Measurements from ENCODE around the gene WDR33.

The WDR33 gene

DNA sequence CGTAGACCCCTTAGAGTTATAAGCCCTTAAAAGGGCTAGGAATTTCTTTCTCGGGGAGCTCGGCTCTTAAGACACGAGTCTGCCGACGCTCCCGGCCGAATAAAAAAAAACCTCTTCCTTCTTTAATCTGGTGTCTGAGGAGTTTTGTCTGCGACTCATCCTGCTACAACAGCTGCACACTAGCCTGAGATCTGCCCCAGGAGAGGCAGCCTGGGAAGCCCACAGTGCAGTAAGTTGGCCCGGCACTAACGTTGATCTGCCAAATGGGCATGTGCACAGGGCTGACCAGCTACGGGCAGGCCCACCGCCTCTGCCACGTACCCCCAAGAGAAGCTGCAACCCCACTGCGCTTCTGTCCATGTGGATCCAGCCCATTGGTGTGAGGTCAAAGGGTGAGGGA is 127.2 kb downstream of the WDR33 start:
- no peaks in the 10 kb centered on the region for H3K27me3 ChIP-seq (ENCODE audit: low read depth, low read length)
- peaks cover 3% of the 10 kb centered on the region for H3K36me3 ChIP-seq (replicated peaks; ENCODE audit: low read depth, low read length)
- no peak overlapping the region for H3K4me2 ChIP-seq (ENCODE audit: low read length)
- no peaks in the 10 kb centered on the region for H3K4me1 ChIP-seq (ENCODE audit: low read length)
- no peak overlapping the region for H3K9ac ChIP-seq (ENCODE audit: low read length)
- H3K9me3 ChIP-seq (ENCODE audit: insufficient read depth, low read length), result 0 out of 2 replicates have a peak, but pooled peaks cover 3% of the 10 kb centered on the region
- H2AFZ ChIP-seq (ENCODE audit: low read depth, low read length), result no peak overlapping the region
- H3K27ac ChIP-seq (ENCODE audit: low read length), result no peak overlapping the region
- H3K4me3 ChIP-seq (ENCODE audit: low read length), result no peak overlapping the region
- H3K79me2 ChIP-seq (ENCODE audit: low read length), result no peaks in the 10 kb centered on the region
- H4K20me1 ChIP-seq (ENCODE audit: insufficient read depth, low read length), result no peaks in the 10 kb centered on the region
- TF ChIP-seq EZH2phosphoT487 (IDR thresholded peaks at IDR 0.05; ENCODE audit: low read depth), result no peak
- TF ChIP-seq, protein P1, sequence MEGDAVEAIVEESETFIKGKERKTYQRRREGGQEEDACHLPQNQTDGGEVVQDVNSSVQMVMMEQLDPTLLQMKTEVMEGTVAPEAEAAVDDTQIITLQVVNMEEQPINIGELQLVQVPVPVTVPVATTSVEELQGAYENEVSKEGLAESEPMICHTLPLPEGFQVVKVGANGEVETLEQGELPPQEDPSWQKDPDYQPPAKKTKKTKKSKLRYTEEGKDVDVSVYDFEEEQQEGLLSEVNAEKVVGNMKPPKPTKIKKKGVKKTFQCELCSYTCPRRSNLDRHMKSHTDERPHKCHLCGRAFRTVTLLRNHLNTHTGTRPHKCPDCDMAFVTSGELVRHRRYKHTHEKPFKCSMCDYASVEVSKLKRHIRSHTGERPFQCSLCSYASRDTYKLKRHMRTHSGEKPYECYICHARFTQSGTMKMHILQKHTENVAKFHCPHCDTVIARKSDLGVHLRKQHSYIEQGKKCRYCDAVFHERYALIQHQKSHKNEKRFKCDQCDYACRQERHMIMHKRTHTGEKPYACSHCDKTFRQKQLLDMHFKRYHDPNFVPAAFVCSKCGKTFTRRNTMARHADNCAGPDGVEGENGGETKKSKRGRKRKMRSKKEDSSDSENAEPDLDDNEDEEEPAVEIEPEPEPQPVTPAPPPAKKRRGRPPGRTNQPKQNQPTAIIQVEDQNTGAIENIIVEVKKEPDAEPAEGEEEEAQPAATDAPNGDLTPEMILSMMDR (IDR thresholded peaks at IDR 0.05; ENCODE audit: low read depth, low read length), result no peak

DNA sequence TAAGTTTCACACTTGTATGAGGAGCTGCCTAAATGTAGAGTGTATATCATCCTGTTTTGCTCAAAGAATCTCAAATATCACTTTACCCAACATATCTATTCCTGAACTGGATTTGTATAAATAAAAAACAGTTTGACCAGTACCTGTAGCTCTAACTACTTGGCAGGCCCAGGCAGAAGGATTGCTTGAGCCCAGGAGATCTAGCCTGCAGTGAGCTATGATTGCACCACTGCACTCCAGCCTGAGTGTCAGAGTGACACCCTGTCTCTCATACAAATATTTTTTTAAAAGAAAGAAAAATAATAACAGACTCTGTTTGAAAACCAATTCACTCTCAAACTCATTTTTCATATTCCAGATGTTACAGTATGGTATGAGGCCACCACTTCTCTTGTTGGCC is 127.9 kb downstream of the WDR33 start:
- Histone ChIP-seq H2AFZ (ENCODE audit: low read depth, low read length) (no peak overlapping the region), H3K4me2 (ENCODE audit: low read length) (no peak overlapping the region), H3K9ac (ENCODE audit: low read length) (no peak overlapping the region), H4K20me1 (ENCODE audit: insufficient read depth, low read length) (no peaks in the 10 kb centered on the region), H3K27me3 (ENCODE audit: low read depth, low read length) (no peaks in the 10 kb centered on the region), H3K79me2 (ENCODE audit: low read length) (no peaks in the 10 kb centered on the region), H3K4me3 (ENCODE audit: low read length) (no peak overlapping the region), H3K9me3 (ENCODE audit: insufficient read depth, low read length) (no peaks in the 10 kb centered on the region), H3K36me3 (replicated peaks; ENCODE audit: low read depth, low read length) (peaks cover 2% of the 10 kb centered on the region), H3K4me1 (ENCODE audit: low read length) (no peaks in the 10 kb centered on the region), H3K27ac (ENCODE audit: low read length) (no peak overlapping the region)
- no peak for TF ChIP-seq EZH2phosphoT487 (IDR thresholded peaks at IDR 0.05; ENCODE audit: low read depth)
- TF ChIP-seq, protein P1 (IDR thresholded peaks at IDR 0.05; ENCODE audit: low read depth, low read length), result no peak

DNA sequence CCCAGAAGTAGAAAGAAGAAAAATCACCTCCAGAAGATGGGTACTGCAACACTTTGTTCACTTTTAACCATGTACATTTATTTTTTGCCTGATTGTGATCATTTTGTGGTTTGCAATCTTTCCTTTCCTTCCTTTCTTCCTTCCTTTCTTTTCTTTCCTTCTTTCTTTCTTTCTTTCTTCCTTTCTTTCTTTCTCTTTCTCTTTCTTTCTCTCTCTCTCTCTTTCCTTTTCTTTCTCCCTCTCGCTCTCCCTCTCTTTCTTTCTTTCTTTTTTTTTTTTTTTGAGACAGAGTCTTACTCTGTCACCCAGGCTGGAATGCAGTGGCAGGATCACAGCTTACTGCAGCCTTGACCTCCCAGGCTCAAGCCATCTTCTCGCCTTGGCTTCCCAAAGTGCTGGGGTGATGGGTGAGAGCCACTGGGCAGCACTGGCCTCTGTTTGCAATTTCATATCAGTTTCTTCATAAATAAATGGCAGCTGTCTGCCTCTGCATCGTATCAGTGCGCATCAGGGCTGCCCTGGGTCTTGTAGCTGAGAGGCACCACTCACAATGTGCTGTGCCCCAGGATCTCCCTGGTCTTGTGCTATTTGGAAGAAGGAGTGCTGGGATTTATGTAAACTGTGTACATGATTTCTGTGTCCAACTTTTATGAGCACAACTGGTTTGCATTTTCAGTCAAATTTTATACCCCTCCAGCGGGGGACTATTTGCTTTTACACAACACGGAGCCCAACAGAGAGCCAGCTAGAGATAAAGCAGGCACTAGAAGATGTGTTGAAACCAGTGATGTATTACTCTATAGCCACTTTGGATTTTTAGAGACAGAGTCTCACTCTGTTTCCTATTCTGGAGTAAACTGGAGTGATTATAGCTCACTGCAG is 128.8 kb downstream of the WDR33 start:
- TF ChIP-seq, protein P1 (IDR thresholded peaks at IDR 0.05; ENCODE audit: low read depth, low read length), result no peak
- TF ChIP-seq EZH2phosphoT487 (IDR thresholded peaks at IDR 0.05; ENCODE audit: low read depth), result no peak
- Histone ChIP-seq H3K4me3 (ENCODE audit: low read length) (no peak overlapping the region), H3K27ac (ENCODE audit: low read length) (no peak overlapping the region), H3K36me3 (replicated peaks; ENCODE audit: low read depth, low read length) (no peaks in the 10 kb centered on the region), H4K20me1 (ENCODE audit: insufficient read depth, low read length) (no peaks in the 10 kb centered on the region), H3K4me1 (ENCODE audit: low read length) (no peaks in the 10 kb centered on the region), H3K27me3 (ENCODE audit: low read depth, low read length) (no peaks in the 10 kb centered on the region), H3K79me2 (ENCODE audit: low read length) (no peaks in the 10 kb centered on the region), H3K9me3 (ENCODE audit: insufficient read depth, low read length) (no peaks in the 10 kb centered on the region), H3K4me2 (ENCODE audit: low read length) (no peak overlapping the region), H2AFZ (ENCODE audit: low read depth, low read length) (no peak overlapping the region), H3K9ac (ENCODE audit: low read length) (no peak overlapping the region)

DNA sequence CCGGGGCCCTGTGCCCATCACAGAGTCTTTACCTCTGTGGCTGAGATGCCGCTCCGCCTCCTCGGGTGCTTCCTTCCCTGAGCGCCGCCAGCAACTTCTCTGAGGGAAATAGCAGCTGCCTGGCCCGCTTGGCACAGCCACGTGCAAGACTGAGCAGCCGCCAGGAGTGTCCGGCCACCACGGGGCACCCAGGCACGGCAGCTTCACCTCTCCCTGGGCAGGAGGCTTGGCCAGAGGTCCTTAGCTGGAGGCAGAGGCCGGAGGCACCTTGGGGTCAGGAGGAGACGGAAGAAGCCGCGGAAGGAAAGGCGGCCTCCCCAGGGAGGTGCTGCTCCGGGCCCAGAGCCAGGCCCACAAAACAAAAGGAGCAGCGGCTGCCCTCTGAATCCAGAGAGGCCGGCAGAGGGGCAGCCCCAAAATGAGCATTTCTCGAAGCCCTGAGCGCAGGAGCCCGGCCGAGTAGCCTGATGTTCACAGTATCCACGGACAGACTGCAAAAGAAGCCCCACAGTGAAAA is 129.6 kb downstream of the WDR33 start:
- Histone ChIP-seq H3K4me3 (ENCODE audit: low read length) (no peak overlapping the region), H3K79me2 (ENCODE audit: low read length) (no peaks in the 10 kb centered on the region), H3K4me1 (ENCODE audit: low read length) (no peaks in the 10 kb centered on the region), H4K20me1 (ENCODE audit: insufficient read depth, low read length) (no peaks in the 10 kb centered on the region), H3K4me2 (ENCODE audit: low read length) (no peak overlapping the region), H3K9ac (ENCODE audit: low read length) (no peak overlapping the region), H3K9me3 (ENCODE audit: insufficient read depth, low read length) (no peaks in the 10 kb centered on the region), H3K27me3 (ENCODE audit: low read depth, low read length) (no peaks in the 10 kb centered on the region; the same call in 1 of the 2 replicates), H2AFZ (ENCODE audit: low read depth, low read length) (no peak overlapping the region), H3K36me3 (replicated peaks; ENCODE audit: low read depth, low read length) (no peaks in the 10 kb centered on the region), H3K27ac (ENCODE audit: low read length) (no peak overlapping the region)
- TF ChIP-seq EZH2phosphoT487 (IDR thresholded peaks at IDR 0.05; ENCODE audit: low read depth), result no peak
- TF ChIP-seq, protein P1 (IDR thresholded peaks at IDR 0.05; ENCODE audit: low read depth, low read length), result no peak

Measured in OCI-LY3 (cell line).